ENCODE data around the gene ACSL5. TPM values are rescaled to one million over a fixed set of nuclear protein-coding genes. Genes with fewer than 3 reads are reported as not detected.

ACSL5 gene
- total and polyA plus RNA-seq, 2 of the 4 experiments (the other 2 are of a cell fraction) = 0.87 to 1.3 TPM

- Histone ChIP-seq H3K4me3 (ENCODE audit: insufficient read depth, low read depth, low read length) (no peak overlapping the region), H2BK20ac (ENCODE audit: low read depth, low read length) (no peak overlapping the region), H2AK5ac (ENCODE audit: low read depth, low read length) (no peak overlapping the region), H3K36me3 (ENCODE audit: control insufficient read depth, insufficient read depth, low read length) (no peaks in the 10 kb centered on the region; the same call in 1 of the 2 replicates), H2BK15ac (ENCODE audit: low read depth, low read length) (no peak overlapping the region), H3K56ac (ENCODE audit: extremely low read depth, insufficient read depth, low read length) (no peak overlapping the region), H3K18ac (ENCODE audit: low read depth, low read length) (no peak overlapping the region), H3K9me3 (ENCODE audit: control insufficient read depth, insufficient read depth, low read length) (no peaks in the 10 kb centered on the region), H3K79me1 (ENCODE audit: low read depth in 1 of 2, low read length in 2 of 2) (no peaks in the 10 kb centered on the region), H4K20me1 (ENCODE audit: insufficient read depth, low read length) (no peaks in the 10 kb centered on the region), H3K23ac (ENCODE audit: low read depth, low read length) (no peak overlapping the region), H2BK120ac (ENCODE audit: low read depth, low read length) (no peak overlapping the region), H3K14ac (replicated peaks; ENCODE audit: low read depth, low read length) (no peak overlapping the region), H3K4me1 (ENCODE audit: control insufficient read depth, insufficient read depth, low read length) (peaks cover 5% of the 10 kb centered on the region), H3K27me3 (ENCODE audit: control insufficient read depth, insufficient read depth, low read length) (no peaks in the 10 kb centered on the region), H3K9me1 (ENCODE audit: insufficient read depth, low read length) (0 out of 2 replicates have a peak, but pooled peaks cover under 1% of the 10 kb centered on the region), H3K4me2 (ENCODE audit: low read depth, low read length) (no peak overlapping the region), H3K27ac (ENCODE audit: insufficient read depth, low read length) (no peak overlapping the region), H4K91ac (ENCODE audit: insufficient read depth, low read depth, low read length) (no peak overlapping the region), H4K8ac (ENCODE audit: low read depth in 2 of 2, low read length in 2 of 2) (no peak overlapping the region), H2AFZ (replicated peaks; ENCODE audit: low read length, poor library complexity) (no peak overlapping the region), H3K9ac (ENCODE audit: low read depth, low read length) (no peak overlapping the region), H3K4ac (ENCODE audit: low read depth, low read length) (no peak overlapping the region), H2BK5ac (ENCODE audit: low read depth, low read length, poor library complexity, severe bottlenecking) (no peak overlapping the region), H4K5ac (ENCODE audit: low read depth, low read length) (no peak overlapping the region), H2AK9ac (replicated peaks; ENCODE audit: low read depth, low read length, poor library complexity) (no peak overlapping the region)
- TF ChIP-seq FOS (IDR thresholded peaks at IDR 0.05; ENCODE audit: low read depth, low read length) (no peak), USF2 (IDR thresholded peaks at IDR 0.05; ENCODE audit: low read depth, low read length) (no peak), SMC3 (IDR thresholded peaks at IDR 0.05; ENCODE audit: low read depth, low read length) (no peak), CHD1 (IDR thresholded peaks at IDR 0.05; ENCODE audit: low read depth, low read length) (no peak), RFX5 (IDR thresholded peaks at IDR 0.05; ENCODE audit: low read depth, low read length) (no peak)
- no TSS peak for BruUV-seq (replicated peaks)
- ATAC-seq (ENCODE audit: low read depth) = no peak
- dilution Hi-C loops (cut with HindIII; ENCODE audit: low sequenced_read_pairs, unreplicated experiment) (no loop called here), in situ Hi-C loops (cut with MboI; ENCODE audit: low sequenced_read_pairs) (no loop called here), intact Hi-C loops (cut with micrococcal nuclease) (no loop called here)
- no peak for DNase-seq
- POLR2A ChIA-PET (ENCODE audit: unreplicated experiment) = no interaction called here
- no CpG with 5 or more reads among the region's 2 CpGs for WGBS, 2 experiments (ENCODE audit: extremely low coverage in 2 of 2, insufficient read length in 1 of 2)
- CTCF ChIA-PET = no interaction called here
Observed at GRCh38 chr10:112384141-112384540, 10.2 kb downstream of the ACSL5 start.

All from IMR-90 (cell line).